GM21360 (cell line): Measurements from ENCODE around the gene C17orf67.

Experiments
- ATAC-seq: cut with Tn5 transposase; IDR thresholded peaks from one replicate; pipeline ENCODE4 v1.9.1; 2021; ENCODE audit warnings: mild to moderate bottlenecking, moderate library complexity; ENCODE audit not compliant: unreplicated experiment

The C17orf67 gene

DNA sequence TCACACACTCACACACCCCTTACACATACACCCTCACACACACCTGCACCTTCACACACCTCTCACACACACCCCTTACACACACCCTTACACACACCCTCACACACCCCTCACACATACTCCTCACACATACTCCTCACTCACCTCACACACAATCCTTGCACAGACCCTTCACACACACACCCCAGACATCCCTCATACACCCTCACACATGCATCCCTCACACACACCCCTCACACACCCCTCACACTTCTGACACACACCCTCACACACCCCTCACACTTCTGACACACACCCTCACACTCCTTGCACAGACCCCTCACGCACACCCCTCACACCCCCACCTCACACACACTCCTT, 23.9 kb downstream of the C17orf67 start:
- ATAC-seq, result no peak

DNA sequence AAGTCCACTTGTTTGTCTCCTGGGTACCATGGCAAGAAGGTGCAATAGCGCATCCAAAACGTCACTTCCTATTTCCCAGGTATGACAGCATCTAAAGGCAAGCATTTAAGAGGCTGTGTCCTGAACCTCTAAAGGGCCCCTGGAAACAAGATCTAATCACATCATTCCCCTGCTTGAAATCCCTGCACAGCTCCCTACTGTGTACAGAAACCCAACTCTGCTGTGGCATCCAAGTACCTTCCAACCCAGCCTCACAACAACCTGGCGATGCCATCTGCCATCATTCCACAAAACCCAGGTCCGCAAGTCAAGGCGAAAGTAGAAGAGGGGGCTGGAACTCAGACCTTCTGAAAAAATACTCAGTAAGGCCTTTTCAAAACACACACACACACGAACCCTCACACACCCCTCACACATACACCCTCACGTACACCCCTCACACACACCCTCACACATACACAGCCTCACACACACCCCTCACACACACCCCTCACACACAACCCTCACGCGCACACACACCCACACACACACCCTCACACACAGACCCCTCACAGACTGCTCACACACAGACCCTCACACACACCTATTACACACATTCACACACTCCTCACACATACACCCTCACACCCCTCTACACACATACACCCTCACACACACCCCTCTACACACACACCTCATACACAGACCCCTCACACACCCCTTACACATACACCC, 24.5 kb downstream of the C17orf67 start:
- ATAC-seq, result no peak

DNA sequence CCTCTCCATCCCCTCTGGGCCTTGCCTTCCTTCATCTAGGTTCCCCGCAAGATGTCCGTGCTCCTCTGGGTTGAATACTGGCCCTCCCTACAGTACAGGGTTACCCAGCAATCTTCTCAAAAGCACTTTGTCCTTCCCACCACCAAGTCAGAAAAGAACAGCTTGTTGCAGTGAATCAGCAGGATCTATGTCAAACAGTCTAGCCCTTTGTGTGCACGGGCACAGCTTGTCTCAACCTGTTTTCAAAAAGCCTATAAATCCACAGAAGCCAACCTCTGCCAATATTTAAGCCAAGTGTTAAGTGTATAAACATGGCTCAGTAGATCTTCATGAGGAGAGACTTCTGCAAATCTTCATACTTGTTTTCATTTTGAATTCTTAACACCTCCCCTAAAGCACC, 25.2 kb downstream of the C17orf67 start:
- ATAC-seq, result no peak

DNA sequence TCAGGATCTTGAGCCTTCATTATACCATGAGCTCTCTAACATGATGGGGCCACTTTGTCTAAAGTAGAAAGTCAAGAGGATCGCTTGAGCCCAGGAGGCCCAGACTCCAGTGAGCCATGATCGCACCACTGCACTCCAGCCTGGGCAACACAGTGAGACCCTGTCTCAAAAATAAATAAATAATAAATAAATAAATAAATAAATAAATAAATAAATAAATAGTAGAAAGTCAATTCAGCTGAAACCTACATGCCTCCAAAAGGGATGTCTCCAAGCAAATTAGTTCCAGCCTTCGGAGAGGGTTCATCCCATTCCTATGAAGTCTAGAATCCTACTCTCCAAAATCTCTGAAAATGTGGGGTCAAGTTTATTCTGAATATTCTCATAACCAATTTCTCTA, 26.0 kb downstream of the C17orf67 start:
- no peak for ATAC-seq

GRCh38 chr17:56806949-56807348, 26.8 kb downstream of the C17orf67 start:
- ATAC-seq, result no peak

- no peak for ATAC-seq
These were observed 29.3 kb downstream of the C17orf67 start for GRCh38 chr17:56804454-56804853.

GRCh38 chr17:56803071-56803470, 30.6 kb downstream of the C17orf67 start:
- ATAC-seq, result no peak

GRCh38 chr17:56801459-56802178, 32.1 kb downstream of the C17orf67 start:
- ATAC-seq, result no peak

- no peak for ATAC-seq
These were observed 34.8 kb downstream of the C17orf67 start for GRCh38 chr17:56798916-56799315.

- ATAC-seq, result no peak
These were observed 37.2 kb downstream of the C17orf67 start for GRCh38 chr17:56796536-56796935.

DNA sequence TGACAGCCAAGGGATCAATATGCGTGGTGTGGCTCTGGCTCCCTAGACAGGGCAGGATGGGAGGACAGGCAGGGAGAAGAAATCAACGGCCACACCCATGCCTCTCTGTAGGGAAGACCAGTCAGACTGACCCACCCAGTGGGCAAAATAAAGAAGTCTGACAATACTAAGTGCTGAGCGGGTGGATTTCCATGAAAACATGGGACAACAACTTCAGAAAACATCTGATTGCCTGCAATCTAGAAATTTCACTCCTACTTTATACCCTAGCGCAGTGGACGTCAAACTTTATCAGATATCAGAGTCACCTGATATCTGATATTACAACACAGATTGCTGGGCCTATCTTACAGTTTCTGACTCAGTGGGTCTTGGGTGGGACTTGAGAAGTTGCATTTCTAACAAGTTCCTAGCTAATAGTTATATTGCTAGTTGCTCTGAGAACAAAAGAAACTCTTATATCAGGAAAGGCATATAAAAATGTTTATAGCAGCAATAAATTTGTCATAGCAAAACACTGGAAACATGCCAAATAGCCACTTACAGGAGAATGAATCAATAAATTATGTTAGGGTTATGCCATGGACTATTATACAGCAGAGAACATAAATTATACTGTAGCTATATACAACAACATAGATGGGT, 38.4 kb downstream of the C17orf67 start:
- ATAC-seq, result no peak

GRCh38 chr17:56793957-56794356, 39.8 kb downstream of the C17orf67 start:
- ATAC-seq, result no peak

GRCh38 chr17:56793531-56793930, 40.2 kb downstream of the C17orf67 start:
- ATAC-seq, result no peak

DNA sequence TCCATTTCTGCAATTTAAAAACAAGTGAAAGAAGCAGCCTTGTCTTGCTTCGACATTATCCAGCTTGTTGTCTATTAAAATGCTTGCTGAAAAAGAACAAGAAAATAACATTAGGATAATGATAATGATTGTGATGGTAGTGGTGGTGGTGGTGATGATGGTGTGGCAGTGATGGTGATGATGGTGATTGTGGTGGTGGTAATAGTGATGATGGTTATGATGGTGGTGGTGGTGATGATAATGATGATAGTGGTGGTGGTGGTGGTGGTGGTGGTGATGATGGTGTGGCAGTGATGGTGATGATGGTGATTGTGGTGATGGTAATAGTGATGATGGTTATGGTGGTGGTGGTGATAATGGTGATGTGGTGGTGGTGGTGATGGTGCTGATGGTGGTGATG, 41.5 kb downstream of the C17orf67 start:
- ATAC-seq, result no peak

- peak; percentile 84 for ATAC-seq
These were observed 46.7 kb downstream of the C17orf67 start for GRCh38 chr17:56786989-56787482.

- ATAC-seq, result no peak
These were observed 47.6 kb downstream of the C17orf67 start for GRCh38 chr17:56785997-56786680.

DNA sequence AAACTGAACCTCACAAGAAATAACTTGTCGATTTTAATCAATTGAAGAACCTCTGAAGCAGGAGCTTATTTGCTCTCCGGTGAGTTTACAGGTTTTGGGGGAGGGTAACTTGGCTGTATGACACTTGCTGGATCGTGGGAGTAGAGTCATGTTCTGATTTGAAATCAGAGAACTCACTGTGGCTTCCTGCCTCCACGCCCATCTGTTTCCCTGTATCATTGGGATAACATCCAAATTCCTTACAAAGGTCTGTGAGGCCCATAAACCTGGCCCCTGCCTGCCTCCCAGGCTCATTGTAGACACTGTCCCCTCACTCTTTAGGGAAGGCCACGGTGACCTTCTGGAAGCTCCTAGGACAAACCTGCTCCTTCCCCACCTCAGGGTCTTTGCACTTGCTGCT, 48.3 kb downstream of the C17orf67 start:
- ATAC-seq, result no peak

- no peak for ATAC-seq
These were observed 51.4 kb downstream of the C17orf67 start for GRCh38 chr17:56782338-56782737.

DNA sequence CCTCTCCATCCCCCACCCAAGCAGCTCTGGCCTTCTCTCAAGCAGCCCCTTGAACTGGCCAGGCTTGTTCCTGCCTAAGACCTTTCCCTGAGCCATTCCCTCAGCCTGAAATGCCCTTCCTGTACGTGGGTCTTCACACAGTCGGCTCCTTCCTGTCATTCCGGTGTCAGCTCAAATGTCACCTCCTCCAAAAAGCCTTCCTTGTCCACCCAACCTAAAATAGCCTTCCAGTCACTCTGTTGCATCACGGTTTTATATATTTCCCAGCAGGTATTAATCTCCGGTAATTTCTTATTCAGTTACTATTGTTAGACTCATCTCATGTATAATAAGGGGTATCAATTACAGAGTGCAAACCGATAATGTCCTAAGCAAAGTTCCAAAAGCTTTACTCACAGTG, 51.8 kb downstream of the C17orf67 start:
- no peak for ATAC-seq

GRCh38 chr17:56779898-56780777, 53.6 kb downstream of the C17orf67 start:
- ATAC-seq, result peak; percentile 97
